Measurements from ENCODE around the gene SRL. TPM values are rescaled to one million over a fixed set of nuclear protein-coding genes. Genes with fewer than 3 reads are reported as not detected.

Gene SRL
- total RNA-seq, 1 experiment from 2014 or later, result not detected

- DNase-seq (ENCODE audit: low read depth), result no peak
These were observed 39.1 kb downstream of the SRL start for GRCh38 chr16:4202615-4203345.

GRCh38 chr16:4200781-4201137 lies 41.1 kb downstream of the SRL start:
- peak; percentile 35 for DNase-seq (ENCODE audit: low read depth)

- peak; percentile 69 for DNase-seq (ENCODE audit: low read depth)
These were observed 41.7 kb downstream of the SRL start for GRCh38 chr16:4200000-4200780.

- DNase-seq (ENCODE audit: low read depth), result no peak
These were observed 43.1 kb downstream of the SRL start for GRCh38 chr16:4198816-4199215.

GRCh38 chr16:4194661-4195060 lies 47.2 kb downstream of the SRL start:
- DNase-seq (ENCODE audit: low read depth), result no peak

GRCh38 chr16:4193920-4194319 lies 48.0 kb downstream of the SRL start:
- DNase-seq (ENCODE audit: low read depth), result no peak

GRCh38 chr16:4192206-4192605 lies 49.7 kb downstream of the SRL start:
- no peak for DNase-seq (ENCODE audit: low read depth)

GRCh38 chr16:4190712-4191333 lies 51.1 kb downstream of the SRL start:
- DNase-seq (ENCODE audit: low read depth), result no peak

- DNase-seq (ENCODE audit: low read depth), result no peak
These were observed 51.8 kb downstream of the SRL start for GRCh38 chr16:4190086-4190485.

GRCh38 chr16:4184038-4184702 lies 57.7 kb downstream of the SRL start:
- DNase-seq (ENCODE audit: low read depth), result no peak

- DNase-seq (ENCODE audit: low read depth), result peak; percentile 91
These were observed 58.4 kb downstream of the SRL start for GRCh38 chr16:4183237-4184037.

GRCh38 chr16:4182581-4183236 lies 59.2 kb downstream of the SRL start:
- no peak for DNase-seq (ENCODE audit: low read depth)

GRCh38 chr16:4180511-4180910 lies 61.4 kb downstream of the SRL start:
- no peak for DNase-seq (ENCODE audit: low read depth)

- DNase-seq (ENCODE audit: low read depth), result no peak
These were observed 62.1 kb downstream of the SRL start for GRCh38 chr16:4179763-4180260.

GRCh38 chr16:4179020-4179419 lies 62.9 kb downstream of the SRL start:
- no peak for DNase-seq (ENCODE audit: low read depth)

- no peak for DNase-seq (ENCODE audit: low read depth)
These were observed 63.3 kb downstream of the SRL start for GRCh38 chr16:4178468-4179010.

GRCh38 chr16:4176906-4177417 lies 64.9 kb downstream of the SRL start:
- peak; percentile 72 for DNase-seq (ENCODE audit: low read depth)

- no peak for DNase-seq (ENCODE audit: low read depth)
These were observed 66.0 kb downstream of the SRL start for GRCh38 chr16:4175849-4176248.

GRCh38 chr16:4172070-4172469 lies 69.8 kb downstream of the SRL start:
- peak; percentile 51 for DNase-seq (ENCODE audit: low read depth)

GRCh38 chr16:4169415-4169814 lies 72.5 kb downstream of the SRL start:
- DNase-seq (ENCODE audit: low read depth), result no peak
